ENCODE results near the gene PHF13. TPM values are rescaled to one million over a fixed set of nuclear protein-coding genes. Genes with fewer than 3 reads are reported as not detected.

Gene PHF13
- total and polyA plus RNA-seq, 9 of the 15 experiments (the other 6 are each of a cell fraction or from before 2014, with no cell fraction given) = 1.8 to 36.1 (median 11.7) TPM

DNA sequence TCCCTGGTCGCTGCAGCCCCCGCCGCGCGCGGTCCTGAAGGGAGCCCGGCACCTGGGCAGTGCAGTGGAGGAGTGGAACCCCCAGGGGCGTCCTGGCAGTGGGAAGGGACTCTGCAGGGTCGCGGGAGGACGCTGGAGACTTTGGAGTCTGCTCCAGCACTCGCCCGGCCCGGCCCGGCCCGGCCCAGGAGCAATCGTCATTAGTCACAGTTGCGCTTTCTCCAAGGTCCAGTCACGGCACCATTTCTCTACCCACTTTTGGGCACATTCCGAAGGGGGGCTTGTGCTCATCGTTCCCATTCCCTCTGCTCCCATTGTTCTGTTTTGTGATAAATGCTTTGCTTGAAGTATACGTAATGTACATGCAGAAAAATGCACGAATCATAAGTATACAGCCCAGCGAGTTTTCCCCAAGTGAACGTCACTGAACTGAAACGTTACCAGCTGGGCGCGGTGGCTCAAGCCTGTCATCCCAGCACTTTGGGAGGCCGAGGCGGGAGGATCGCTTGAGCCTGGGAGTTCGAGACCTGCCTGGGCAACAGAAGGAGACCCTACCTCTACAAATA lies 12.1 kb downstream of the PHF13 start (continued):
- TF ChIP-seq, protein P1, sequence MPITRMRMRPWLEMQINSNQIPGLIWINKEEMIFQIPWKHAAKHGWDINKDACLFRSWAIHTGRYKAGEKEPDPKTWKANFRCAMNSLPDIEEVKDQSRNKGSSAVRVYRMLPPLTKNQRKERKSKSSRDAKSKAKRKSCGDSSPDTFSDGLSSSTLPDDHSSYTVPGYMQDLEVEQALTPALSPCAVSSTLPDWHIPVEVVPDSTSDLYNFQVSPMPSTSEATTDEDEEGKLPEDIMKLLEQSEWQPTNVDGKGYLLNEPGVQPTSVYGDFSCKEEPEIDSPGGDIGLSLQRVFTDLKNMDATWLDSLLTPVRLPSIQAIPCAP (CRISPR knock-in tag; IDR thresholded peaks at IDR 0.05; ENCODE audit: borderline replicate concordance) = no peak
- TF ChIP-seq BCOR (IDR thresholded peaks at IDR 0.05) (no peak), ZNF584 (CRISPR knock-in tag; IDR thresholded peaks at IDR 0.05; ENCODE audit: low read depth) (no peak), KDM2B (CRISPR knock-in tag; IDR thresholded peaks at IDR 0.05) (no peak), NR1H2 (CRISPR knock-in tag; IDR thresholded peaks at IDR 0.05) (no peak), SAP30 (IDR thresholded peaks at IDR 0.05; ENCODE audit: borderline replicate concordance, insufficient read depth, low read depth, low read length, poor library complexity, severe bottlenecking) (peak; percentile 19), ZHX1 (conservative IDR thresholded peaks at IDR 0.05; ENCODE audit: low read length) (no peak), DNMT1 (IDR thresholded peaks at IDR 0.05) (no peak), TEAD2 (tag; IDR thresholded peaks at IDR 0.05) (no peak), ZBED1 (IDR thresholded peaks at IDR 0.05) (no peak), SRSF9 (IDR thresholded peaks at IDR 0.05; ENCODE audit: borderline replicate concordance, low read depth, low read length) (no peak), ETS2 (tag; IDR thresholded peaks at IDR 0.05; ENCODE audit: borderline replicate concordance, poor library complexity, severe bottlenecking) (no peak), SLC30A9 (CRISPR knock-in tag; IDR thresholded peaks at IDR 0.05) (no peak), E2F3 (CRISPR knock-in tag; IDR thresholded peaks at IDR 0.05) (no peak), OTX1 (CRISPR knock-in tag; IDR thresholded peaks at IDR 0.05) (no peak), USF1 (CRISPR knock-in tag; IDR thresholded peaks at IDR 0.05) (no peak), ZBTB49 (CRISPR knock-in tag; IDR thresholded peaks at IDR 0.05; ENCODE audit: borderline replicate concordance) (no peak)
- TF ChIP-seq, protein P2, sequence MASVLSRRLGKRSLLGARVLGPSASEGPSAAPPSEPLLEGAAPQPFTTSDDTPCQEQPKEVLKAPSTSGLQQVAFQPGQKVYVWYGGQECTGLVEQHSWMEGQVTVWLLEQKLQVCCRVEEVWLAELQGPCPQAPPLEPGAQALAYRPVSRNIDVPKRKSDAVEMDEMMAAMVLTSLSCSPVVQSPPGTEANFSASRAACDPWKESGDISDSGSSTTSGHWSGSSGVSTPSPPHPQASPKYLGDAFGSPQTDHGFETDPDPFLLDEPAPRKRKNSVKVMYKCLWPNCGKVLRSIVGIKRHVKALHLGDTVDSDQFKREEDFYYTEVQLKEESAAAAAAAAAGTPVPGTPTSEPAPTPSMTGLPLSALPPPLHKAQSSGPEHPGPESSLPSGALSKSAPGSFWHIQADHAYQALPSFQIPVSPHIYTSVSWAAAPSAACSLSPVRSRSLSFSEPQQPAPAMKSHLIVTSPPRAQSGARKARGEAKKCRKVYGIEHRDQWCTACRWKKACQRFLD (CRISPR knock-in tag; IDR thresholded peaks at IDR 0.05) = no peak
- TF ChIP-seq, protein P3, sequence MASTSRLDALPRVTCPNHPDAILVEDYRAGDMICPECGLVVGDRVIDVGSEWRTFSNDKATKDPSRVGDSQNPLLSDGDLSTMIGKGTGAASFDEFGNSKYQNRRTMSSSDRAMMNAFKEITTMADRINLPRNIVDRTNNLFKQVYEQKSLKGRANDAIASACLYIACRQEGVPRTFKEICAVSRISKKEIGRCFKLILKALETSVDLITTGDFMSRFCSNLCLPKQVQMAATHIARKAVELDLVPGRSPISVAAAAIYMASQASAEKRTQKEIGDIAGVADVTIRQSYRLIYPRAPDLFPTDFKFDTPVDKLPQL (IDR thresholded peaks at IDR 0.05; ENCODE audit: extremely low read depth, insufficient read length) = no peak

Measured in K562 (cell line).